Endodermal cell (in vitro differentiated cells): ENCODE data around the gene COG5. TPM values are rescaled to one million over a fixed set of nuclear protein-coding genes. Genes with fewer than 3 reads are reported as not detected.

Experiments
- DNase-seq: peaks from one replicate; pipeline ENCODE4 v3.0.0-alpha.2; 2017
- H3K27ac ChIP-seq: 2 replicates; pipeline ENCODE4 v1.5.1; 2013; ENCODE audit warnings: mild to moderate bottlenecking, low read depth, low read length, moderate library complexity
- H3K27me3 ChIP-seq: 2 replicates; pipeline ENCODE4 v1.6.1; 2013; ENCODE audit warnings: mild to moderate bottlenecking, low read length, moderate library complexity; ENCODE audit not compliant: insufficient read depth, control insufficient read depth, poor library complexity, severe bottlenecking
- H3K36me3 ChIP-seq: 2 replicates; pipeline ENCODE4 v1.7.0; 2013; ENCODE audit warnings: mild to moderate bottlenecking, low read length, moderate library complexity; ENCODE audit not compliant: control insufficient read depth, insufficient read depth
- H3K4me1 ChIP-seq: one replicate; pipeline ENCODE4 v1.7.0; 2013; ENCODE audit warnings: low read length; ENCODE audit not compliant: control insufficient read depth, insufficient read depth
- H3K4me3 ChIP-seq: 2 replicates; pipeline ENCODE4 v1.5.1; 2013; ENCODE audit warnings: mild to moderate bottlenecking, low read length, moderate library complexity
- H3K9ac ChIP-seq: 2 replicates; pipeline ENCODE4 v1.6.1; 2013; ENCODE audit warnings: mild to moderate bottlenecking, low read length, moderate library complexity; ENCODE audit not compliant: poor library complexity, severe bottlenecking; ENCODE audit errors: extremely low read depth
- H3K9me3 ChIP-seq: 2 replicates; pipeline ENCODE4 v1.6.1; 2013; ENCODE audit warnings: mild to moderate bottlenecking, low read length, moderate library complexity; ENCODE audit not compliant: control insufficient read depth
- H3K27ac Mint-ChIP-seq: 2 replicates; pipeline ENCODE4 v1.8.0; 2020; ENCODE audit warnings: mixed read lengths
- H3K27me3 Mint-ChIP-seq: 2 replicates; pipeline ENCODE4 v1.8.0; 2021; ENCODE audit warnings: mild to moderate bottlenecking, mixed read lengths; ENCODE audit not compliant: insufficient read depth
- H3K36me3 Mint-ChIP-seq: 2 replicates; pipeline ENCODE4 v1.8.0; 2020; ENCODE audit warnings: low read depth, mixed read lengths
- H3K4me1 Mint-ChIP-seq: 2 replicates; pipeline ENCODE4 v1.8.0; 2020; ENCODE audit warnings: mixed read lengths
- H3K4me3 Mint-ChIP-seq: 2 replicates; pipeline ENCODE4 v1.8.0; 2020; ENCODE audit warnings: mild to moderate bottlenecking, moderate library complexity, mixed read lengths
- H3K9me3 Mint-ChIP-seq: 2 replicates; pipeline ENCODE4 v1.8.0; 2020; ENCODE audit warnings: mild to moderate bottlenecking, mixed read lengths
- CTCF ChIP-seq: fragments of 200-600 bp; sonication (generic); conservative IDR thresholded peaks from 2 replicates; pipeline ENCODE4 v1.5.0; 2021; ENCODE audit warnings: antibody characterized with exemption, mild to moderate bottlenecking
- WGBS, 2 experiments: methylation state at CpG; one replicate each; pipeline versions ENCODE4 v1.1.5 to v1.1.7; 2013; ENCODE audit warnings: missing lambda C conversion rate in 2 of 2, mixed read lengths in 1 of 2; ENCODE audit not compliant: insufficient coverage in 1 of 2, insufficient read length in 1 of 2; 5-methylcytosine and 5-hydroxymethylcytosine counted together
- total RNA-seq, 2 donors: library from RNA; stranded (reverse); fragmentation: NEBNext Ultra II Directional in 1 of 2; extraction: Animal tissue kit (Norgen Biotek cat#: 25700) in 1 of 2; gene quantifications; 2 replicates in 1 of 2; 3 replicates in 1 of 2; pipeline ENCODE4 v1.2.1, GENCODE V29; 2021

COG5 gene
- total RNA-seq, 2 donors from 2014 or later = 25.5 to 34.7 TPM

GRCh38 chr7:107430057-107430456 lies 133.7 kb downstream of the COG5 start:
- H3K27me3 ChIP-seq = no peaks in the 10 kb centered on the region
- H3K4me3 Mint-ChIP-seq = no peak overlapping the region
- no peaks in the 10 kb centered on the region for H3K27me3 Mint-ChIP-seq
- no peak overlapping the region for H3K27ac ChIP-seq
- peaks cover 18% of the 10 kb centered on the region for H3K36me3 Mint-ChIP-seq
- no peak for TF ChIP-seq CTCF
- H3K4me1 ChIP-seq = no peaks in the 10 kb centered on the region
- peaks cover 32% of the 10 kb centered on the region for H3K9me3 ChIP-seq
- H3K9me3 Mint-ChIP-seq = peaks cover 16% of the 10 kb centered on the region
- no peaks in the 10 kb centered on the region for H3K4me1 Mint-ChIP-seq
- H3K4me3 ChIP-seq = no peak overlapping the region
- no peak for DNase-seq
- H3K9ac ChIP-seq = no peak overlapping the region
- H3K27ac Mint-ChIP-seq = no peak overlapping the region
- H3K36me3 ChIP-seq = no peaks in the 10 kb centered on the region

- H3K9me3 Mint-ChIP-seq = peaks cover 16% of the 10 kb centered on the region
- H3K36me3 Mint-ChIP-seq = peaks cover 14% of the 10 kb centered on the region
- 100% methylated on average over 1 of the region's 1 CpG; no CpG with 5 or more reads in 1 of the 2 experiments for WGBS, 2 experiments
- H3K4me1 Mint-ChIP-seq = no peaks in the 10 kb centered on the region
- Histone ChIP-seq H3K4me1 (no peaks in the 10 kb centered on the region), H3K27me3 (no peaks in the 10 kb centered on the region), H3K9ac (no peak overlapping the region), H3K9me3 (peaks cover 31% of the 10 kb centered on the region), H3K4me3 (no peak overlapping the region), H3K36me3 (no peaks in the 10 kb centered on the region), H3K27ac (no peak overlapping the region)
- DNase-seq = no peak
- no peak overlapping the region for H3K27ac Mint-ChIP-seq
- no peaks in the 10 kb centered on the region for H3K27me3 Mint-ChIP-seq
- H3K4me3 Mint-ChIP-seq = no peak overlapping the region
- TF ChIP-seq CTCF = no peak
Measured at GRCh38 chr7:107428642-107429041, 135.1 kb downstream of the COG5 start.

GRCh38 chr7:107427462-107427861 lies 136.3 kb downstream of the COG5 start:
- H3K9me3 ChIP-seq = peaks cover 26% of the 10 kb centered on the region
- no peaks in the 10 kb centered on the region for H3K4me1 ChIP-seq
- no peak overlapping the region for H3K4me3 ChIP-seq
- WGBS, 2 experiments = 96 to 97% methylated on average over 5 of the region's 5 CpGs
- Mint-ChIP-seq H3K4me3 (no peak overlapping the region), H3K27ac (no peak overlapping the region), H3K27me3 (no peaks in the 10 kb centered on the region), H3K4me1 (no peaks in the 10 kb centered on the region), H3K36me3 (peaks cover 14% of the 10 kb centered on the region), H3K9me3 (peaks cover 13% of the 10 kb centered on the region)
- no peak for TF ChIP-seq CTCF
- no peak overlapping the region for H3K27ac ChIP-seq
- no peaks in the 10 kb centered on the region for H3K27me3 ChIP-seq
- no peaks in the 10 kb centered on the region for H3K36me3 ChIP-seq
- no peak for DNase-seq
- H3K9ac ChIP-seq = no peak overlapping the region
